ENCODE measurements around the gene PIF1. TPM values are rescaled to one million over a fixed set of nuclear protein-coding genes. Genes with fewer than 3 reads are reported as not detected.

Gene PIF1
- polyA plus RNA-seq, 3 donors = 0.13 to 0.43 TPM; not detected in 1

DNA sequence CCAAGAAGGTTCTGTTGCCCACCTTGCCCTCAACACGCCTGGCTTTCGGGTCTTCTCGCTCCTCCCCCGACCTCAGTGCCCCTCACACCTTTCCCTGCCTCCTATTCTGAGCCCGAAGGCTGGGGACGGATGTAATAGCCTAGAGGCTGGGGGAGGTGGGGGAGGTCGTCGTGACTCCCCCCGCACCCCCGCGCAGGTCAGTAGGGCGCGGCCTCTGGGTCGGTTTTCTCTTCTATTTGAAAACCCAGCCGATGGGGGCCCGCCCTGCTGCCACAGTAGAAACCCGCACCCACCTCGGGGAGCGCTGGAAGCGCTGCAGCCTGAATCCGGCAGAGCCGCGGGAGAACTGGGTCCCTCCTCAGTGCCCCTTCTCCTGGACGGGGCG lies 49.1 kb downstream of the PIF1 start:
- Histone ChIP-seq H3K4me3 (replicated peaks in 1 of 3; ENCODE audit: low read depth in 2 of 3, low read length in 3 of 3) (no peak overlapping the region), H3K4me1 (ENCODE audit: control insufficient read depth in 1 of 2, insufficient read depth in 2 of 2, low read length in 2 of 2) (peaks cover 2 to 14% of the 10 kb centered on the region in 2 donors), H2AFZ (ENCODE audit: insufficient read depth, low read depth, low read length, poor library complexity, severe bottlenecking) (no peak overlapping the region), H3K4me2 (replicated peaks; ENCODE audit: extremely low read depth, low read length, poor library complexity, severe bottlenecking) (peak overlapping the region; percentile 74), H4K20me1 (ENCODE audit: insufficient read depth, low read length) (no peaks in the 10 kb centered on the region), H3K27ac (ENCODE audit: low read depth in 1 of 2, low read length in 2 of 2) (no peak overlapping the region), H3K9ac (ENCODE audit: insufficient read depth, low read length, poor library complexity, severe bottlenecking) (no peak overlapping the region), H3K36me3 (replicated peaks in 1 of 2; ENCODE audit: control insufficient read depth in 1 of 2, insufficient read depth in 2 of 2, low read length in 2 of 2) (no peaks in the 10 kb centered on the region), H3K9me3 (replicated peaks in 1 of 2; ENCODE audit: control insufficient read depth in 1 of 2, insufficient read depth in 1 of 2, low read length in 2 of 2) (peaks cover 5 to 24% of the 10 kb centered on the region in 2 donors), H3K79me2 (ENCODE audit: insufficient read depth, low read length) (no peaks in the 10 kb centered on the region), H3K27me3 (ENCODE audit: control insufficient read depth in 2 of 2, insufficient read depth in 2 of 2, low read length in 2 of 2) (peaks cover 40 to 63% of the 10 kb centered on the region in 2 donors)
- intact Hi-C loops (cut with micrococcal nuclease) = no loop called here
- DNase-seq = no peak
- H3K36me3 Mint-ChIP-seq = peaks cover 4 to 6% of the 10 kb centered on the region in 2 donors
- peaks cover 0 to 13% (median 5%) of the 10 kb centered on the region in 7 donors for H3K9me3 Mint-ChIP-seq
- H3K4me3 Mint-ChIP-seq = peak overlapping the region; percentile 77 to 89
- no peak overlapping the region for H3K27ac Mint-ChIP-seq
- WGBS (ENCODE audit: insufficient coverage) = 55% methylated on average over 10 of the region's 25 CpGs
- peaks cover 63 to 84% (median 64%) of the 10 kb centered on the region in 3 donors for H3K27me3 Mint-ChIP-seq (ENCODE audit: low read depth in 3 of 3)
- TF ChIP-seq, protein P1, sequence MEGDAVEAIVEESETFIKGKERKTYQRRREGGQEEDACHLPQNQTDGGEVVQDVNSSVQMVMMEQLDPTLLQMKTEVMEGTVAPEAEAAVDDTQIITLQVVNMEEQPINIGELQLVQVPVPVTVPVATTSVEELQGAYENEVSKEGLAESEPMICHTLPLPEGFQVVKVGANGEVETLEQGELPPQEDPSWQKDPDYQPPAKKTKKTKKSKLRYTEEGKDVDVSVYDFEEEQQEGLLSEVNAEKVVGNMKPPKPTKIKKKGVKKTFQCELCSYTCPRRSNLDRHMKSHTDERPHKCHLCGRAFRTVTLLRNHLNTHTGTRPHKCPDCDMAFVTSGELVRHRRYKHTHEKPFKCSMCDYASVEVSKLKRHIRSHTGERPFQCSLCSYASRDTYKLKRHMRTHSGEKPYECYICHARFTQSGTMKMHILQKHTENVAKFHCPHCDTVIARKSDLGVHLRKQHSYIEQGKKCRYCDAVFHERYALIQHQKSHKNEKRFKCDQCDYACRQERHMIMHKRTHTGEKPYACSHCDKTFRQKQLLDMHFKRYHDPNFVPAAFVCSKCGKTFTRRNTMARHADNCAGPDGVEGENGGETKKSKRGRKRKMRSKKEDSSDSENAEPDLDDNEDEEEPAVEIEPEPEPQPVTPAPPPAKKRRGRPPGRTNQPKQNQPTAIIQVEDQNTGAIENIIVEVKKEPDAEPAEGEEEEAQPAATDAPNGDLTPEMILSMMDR (IDR thresholded peaks at IDR 0.05) = no peak
- peaks cover 5% of the 10 kb centered on the region for H3K4me1 Mint-ChIP-seq

DNA sequence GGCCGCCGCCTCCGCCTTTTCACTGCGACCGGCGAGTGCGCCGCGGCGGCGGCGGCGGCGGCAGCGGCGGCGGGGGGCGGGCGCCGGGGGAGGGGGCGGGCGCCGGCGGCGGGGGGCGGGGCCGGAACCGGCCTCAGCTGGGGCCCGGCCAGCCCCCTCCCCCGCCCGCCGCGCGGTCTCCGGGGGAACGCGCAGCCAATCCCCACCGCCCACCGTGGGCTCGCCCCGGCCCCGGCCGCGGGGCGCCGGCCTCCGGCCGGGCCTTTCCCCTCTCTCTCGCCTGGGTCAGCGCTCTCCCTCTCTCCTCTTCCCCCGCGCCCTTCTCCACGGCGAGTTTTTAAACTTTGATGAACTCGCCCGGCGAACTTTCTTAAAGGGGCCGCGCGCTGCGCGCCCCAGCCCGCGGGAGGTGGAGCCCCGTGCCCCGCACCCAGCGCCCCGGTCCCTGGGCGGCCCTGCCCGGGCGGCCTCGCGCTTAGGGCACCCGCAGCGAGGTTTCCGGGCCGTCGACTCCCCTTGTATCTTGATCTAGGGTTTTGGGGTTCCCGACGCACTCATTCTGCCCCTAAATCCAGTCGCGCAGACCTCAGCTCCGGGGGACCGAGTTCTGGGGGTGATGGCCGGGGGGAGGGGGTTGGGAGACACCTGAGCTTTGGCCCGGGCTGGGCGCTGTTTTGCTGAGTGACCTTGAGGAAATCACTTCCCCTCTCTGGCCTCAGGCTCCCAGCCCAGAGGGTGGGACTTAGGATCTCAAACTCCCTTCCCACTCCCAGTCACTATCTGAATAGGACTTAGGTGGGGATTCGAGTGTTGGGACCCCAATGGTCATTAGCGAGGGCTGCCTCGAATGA lies 49.7 kb downstream of the PIF1 start, which contains the start of gene RBPMS2:
Gene RBPMS2 (minus strand): TSS at position 39 of the 851 bp plus-strand sequence. CDS start 270 bp downstream, outside the sequence.
- peak within 1 kb of the TSS; percentile 70 for H2AFZ ChIP-seq (ENCODE audit: insufficient read depth, low read depth, low read length, poor library complexity, severe bottlenecking)
- H3K4me1 Mint-ChIP-seq = peaks cover 5% of the 10 kb centered on the region

More for the DNA sequence above, 49.7 kb downstream of the PIF1 start, which contains the start of gene RBPMS2:
- no peaks in the 10 kb centered on the region for H3K79me2 ChIP-seq (ENCODE audit: insufficient read depth, low read length)
- H3K9me3 ChIP-seq (replicated peaks in 1 of 2; ENCODE audit: control insufficient read depth in 1 of 2, insufficient read depth in 1 of 2, low read length in 2 of 2) = peaks cover 5 to 24% of the 10 kb centered on the region in 2 donors
- H3K27ac Mint-ChIP-seq = peak within 1 kb of the TSS in 2 of 7 donors; percentile 8 to 74
- intact Hi-C loops (cut with micrococcal nuclease) = no loop called here
- H3K4me2 ChIP-seq (replicated peaks; ENCODE audit: extremely low read depth, low read length, poor library complexity, severe bottlenecking) = peak within 1 kb of the TSS; percentile 74
- peaks cover 0 to 13% (median 5%) of the 10 kb centered on the region in 7 donors for H3K9me3 Mint-ChIP-seq
- peaks cover 40 to 65% of the 10 kb centered on the region in 2 donors for H3K27me3 ChIP-seq (ENCODE audit: control insufficient read depth in 2 of 2, insufficient read depth in 2 of 2, low read length in 2 of 2)
- TF ChIP-seq, protein P1 (IDR thresholded peaks at IDR 0.05) = no peak
- peaks cover 66 to 85% (median 68%) of the 10 kb centered on the region in 3 donors for H3K27me3 Mint-ChIP-seq (ENCODE audit: low read depth in 3 of 3)
- no peaks in the 10 kb centered on the region for H3K36me3 ChIP-seq (replicated peaks in 1 of 2; ENCODE audit: control insufficient read depth in 1 of 2, insufficient read depth in 2 of 2, low read length in 2 of 2)
- under 1% methylated on average over 69 of the region's 90 CpGs for WGBS (ENCODE audit: insufficient coverage)
- peak within 1 kb of the TSS; percentile 15 for H3K9ac ChIP-seq (ENCODE audit: insufficient read depth, low read length, poor library complexity, severe bottlenecking)
- no peak for DNase-seq
- H4K20me1 ChIP-seq (ENCODE audit: insufficient read depth, low read length) = no peaks in the 10 kb centered on the region
- peaks cover 4 to 6% of the 10 kb centered on the region in 2 donors for H3K36me3 Mint-ChIP-seq
- peaks cover 2 to 14% of the 10 kb centered on the region in 2 donors for H3K4me1 ChIP-seq (ENCODE audit: control insufficient read depth in 1 of 2, insufficient read depth in 2 of 2, low read length in 2 of 2)
- no peak within 1 kb of the TSS for H3K27ac ChIP-seq (ENCODE audit: low read depth in 1 of 2, low read length in 2 of 2)
- H3K4me3 ChIP-seq (replicated peaks in 1 of 3; ENCODE audit: low read depth in 2 of 3, low read length in 3 of 3) = peak within 1 kb of the TSS in 1 of 3 experiments; percentile 66
- peak within 1 kb of the TSS; percentile 77 to 89 for H3K4me3 Mint-ChIP-seq

Measured in CD14-positive monocyte (primary cell).